GM19099 (cell line): ENCODE measurements around the gene PCSK2.

Experiments
- POLR2A ChIP-seq: IDR thresholded peaks from 3 replicates; pipeline ENCODE4 v1.6.1; 2011; ENCODE audit warnings: low read depth; ENCODE audit not compliant: insufficient read length; ENCODE audit errors: extremely low read depth

Gene PCSK2

DNA sequence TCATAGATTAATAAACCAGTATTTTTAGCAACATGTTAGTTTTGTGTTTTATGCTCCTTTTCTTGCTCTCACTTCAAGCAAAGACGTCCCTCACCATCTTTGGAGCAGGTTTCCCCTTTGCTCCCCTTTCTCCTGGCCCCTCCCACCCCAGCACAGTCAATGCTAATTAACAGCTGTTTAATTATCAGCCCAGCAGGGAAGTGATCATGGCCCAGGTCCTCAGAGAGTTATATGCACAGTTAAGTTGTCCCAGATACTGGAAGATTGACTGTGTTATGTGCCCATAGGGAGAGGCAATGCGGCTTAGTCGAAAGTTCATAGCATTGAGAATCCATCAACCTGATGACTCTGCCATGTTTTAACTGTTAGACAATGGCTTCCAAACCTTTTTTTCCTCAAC, 123.5 kb downstream of the PCSK2 start:
- no peak for TF ChIP-seq POLR2A

DNA sequence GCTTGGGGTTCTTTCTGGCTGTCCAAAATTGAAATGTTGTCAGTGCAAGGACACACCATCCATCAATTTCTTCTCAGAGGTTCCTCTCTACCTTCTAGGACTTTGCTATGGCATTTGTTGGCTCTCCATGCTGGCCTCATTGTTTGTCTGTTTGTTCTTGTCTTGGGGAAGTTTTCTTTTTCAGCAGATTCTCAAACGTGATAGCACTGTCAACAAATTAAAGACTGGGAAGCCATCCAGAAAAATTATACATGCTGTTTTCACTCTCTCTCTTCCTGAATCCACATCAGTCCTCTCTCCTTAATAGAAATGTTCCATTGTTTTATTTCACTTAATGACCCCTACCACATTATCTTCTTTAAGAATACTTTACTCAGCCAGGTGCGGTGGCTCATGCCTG, 130.4 kb downstream of the PCSK2 start:
- no peak for TF ChIP-seq POLR2A

DNA sequence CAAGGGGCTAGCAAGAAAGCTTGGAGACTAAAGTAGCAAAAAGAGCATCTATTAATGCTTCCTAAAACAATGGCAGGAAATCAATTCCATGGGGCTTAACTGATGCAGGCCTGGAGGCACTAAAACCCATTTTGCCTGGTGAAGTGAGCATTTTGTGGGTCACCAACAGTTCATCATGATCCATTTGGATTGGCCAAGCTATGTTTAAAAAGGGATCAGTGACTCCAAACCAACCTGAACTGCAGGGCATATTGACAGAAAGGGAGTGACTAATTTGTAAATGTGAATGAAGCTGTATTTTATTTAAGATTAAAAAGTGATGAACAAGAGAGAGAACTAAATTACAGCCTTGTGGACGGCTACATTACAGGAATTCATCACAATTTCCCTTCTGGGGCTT, 132.0 kb downstream of the PCSK2 start:
- no peak for TF ChIP-seq POLR2A

DNA sequence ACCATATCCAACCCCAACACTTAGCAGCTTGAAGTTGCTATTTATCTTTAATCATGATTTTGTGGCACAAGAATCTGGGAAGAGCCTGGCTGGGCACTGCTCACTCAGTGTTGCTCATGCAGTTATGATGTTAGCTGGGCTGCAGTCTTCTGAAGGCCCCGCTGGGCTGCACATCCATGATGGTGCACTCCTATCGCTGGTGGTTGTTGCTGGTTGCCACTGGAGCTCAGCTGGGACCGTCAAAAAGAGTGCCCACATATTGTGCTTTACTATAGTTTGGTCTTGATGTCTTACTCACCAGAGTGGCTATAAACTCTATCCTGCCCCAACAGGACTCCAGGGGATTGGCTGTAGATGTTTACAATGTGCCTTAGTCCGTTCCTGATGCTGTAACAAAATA, 137.8 kb downstream of the PCSK2 start:
- TF ChIP-seq POLR2A: no peak

DNA sequence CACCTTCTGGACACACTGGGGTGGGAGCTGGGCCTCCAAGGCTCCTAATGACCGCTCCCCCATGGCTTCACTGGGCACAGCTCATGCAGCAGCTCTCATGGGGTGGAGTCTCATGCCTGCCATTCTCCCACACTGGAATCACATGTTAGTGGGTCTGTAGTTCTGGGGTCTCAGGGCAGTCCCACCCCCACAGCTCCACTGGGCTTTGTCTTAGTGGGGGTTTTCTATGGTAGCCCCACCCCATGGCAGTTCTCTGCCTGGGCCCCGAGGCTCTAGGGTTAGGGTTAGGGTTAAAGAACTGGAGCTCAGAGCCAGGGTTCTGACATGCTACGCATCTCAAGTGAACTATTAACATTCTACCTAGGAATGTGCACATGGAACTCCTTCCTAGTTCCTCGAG, 139.0 kb downstream of the PCSK2 start:
- no peak for TF ChIP-seq POLR2A

DNA sequence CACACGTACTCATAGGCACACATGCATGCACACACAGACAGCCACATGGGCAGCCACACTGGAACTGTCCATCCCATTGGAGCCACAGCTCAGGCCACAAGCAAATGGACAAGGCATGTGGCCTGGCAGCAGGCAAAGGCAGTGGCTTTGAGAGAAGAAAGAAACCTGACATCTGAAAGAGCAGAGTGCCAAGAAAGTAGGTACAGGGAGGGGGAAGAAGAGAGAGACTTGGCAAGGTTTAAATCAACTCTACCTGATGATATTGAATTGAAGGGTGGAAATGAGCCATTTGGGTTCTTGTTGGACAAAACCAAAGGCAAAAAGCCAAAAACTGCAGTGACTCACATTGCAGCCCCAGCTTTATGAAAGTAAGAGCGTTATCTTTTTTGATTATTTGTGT, 142.7 kb downstream of the PCSK2 start:
- no peak for TF ChIP-seq POLR2A

DNA sequence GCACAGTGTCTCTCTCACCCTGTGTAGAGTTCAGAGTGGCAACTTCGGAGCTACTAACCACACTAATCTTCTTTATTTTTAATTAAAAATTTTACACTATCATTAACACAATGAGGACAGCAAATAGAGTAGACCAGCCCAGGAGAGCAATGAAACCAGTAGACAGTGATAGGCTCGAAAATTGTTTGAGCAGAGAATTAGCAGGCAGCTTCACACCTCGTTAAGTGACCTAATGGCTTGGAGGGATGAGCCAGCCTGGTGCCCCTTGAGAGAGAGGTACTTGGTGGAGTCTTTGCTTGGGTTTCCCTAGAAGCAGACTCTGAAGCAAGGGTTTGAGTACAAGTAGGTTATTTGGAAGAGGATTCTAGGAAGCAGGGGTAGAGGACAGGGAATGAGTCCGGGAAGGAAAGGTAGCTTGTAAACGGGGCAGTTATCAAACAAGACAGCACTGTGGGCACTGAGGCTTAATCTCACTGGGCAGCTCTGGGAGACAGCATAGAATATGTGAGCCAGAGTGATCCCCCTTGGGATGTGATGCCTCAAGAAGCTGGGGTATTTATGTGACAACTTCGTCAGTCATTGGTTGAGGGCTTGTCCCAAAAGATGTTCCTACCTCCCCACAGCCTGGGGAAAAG, 146.1 kb downstream of the PCSK2 start:
- no peak for TF ChIP-seq POLR2A

DNA sequence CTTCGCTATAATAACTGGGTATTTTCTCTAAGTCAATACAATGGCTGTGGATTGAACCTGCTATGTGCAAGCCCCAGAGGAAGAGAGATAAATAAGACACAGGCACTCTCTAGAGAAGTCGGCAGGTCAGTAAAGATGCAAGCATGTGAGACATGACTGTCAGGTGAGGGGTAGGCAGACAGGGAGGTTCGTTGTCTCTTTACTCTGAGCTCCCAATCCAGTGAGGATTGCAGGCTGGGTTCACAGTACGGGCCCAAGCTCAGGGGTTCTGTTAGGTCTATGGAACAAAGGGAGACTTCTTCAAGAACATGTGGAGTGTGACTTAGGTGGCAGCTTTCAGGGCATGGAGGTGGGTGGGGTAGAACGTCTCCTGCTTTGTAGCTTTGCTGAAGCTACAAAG, 147.2 kb downstream of the PCSK2 start:
- no peak for TF ChIP-seq POLR2A

DNA sequence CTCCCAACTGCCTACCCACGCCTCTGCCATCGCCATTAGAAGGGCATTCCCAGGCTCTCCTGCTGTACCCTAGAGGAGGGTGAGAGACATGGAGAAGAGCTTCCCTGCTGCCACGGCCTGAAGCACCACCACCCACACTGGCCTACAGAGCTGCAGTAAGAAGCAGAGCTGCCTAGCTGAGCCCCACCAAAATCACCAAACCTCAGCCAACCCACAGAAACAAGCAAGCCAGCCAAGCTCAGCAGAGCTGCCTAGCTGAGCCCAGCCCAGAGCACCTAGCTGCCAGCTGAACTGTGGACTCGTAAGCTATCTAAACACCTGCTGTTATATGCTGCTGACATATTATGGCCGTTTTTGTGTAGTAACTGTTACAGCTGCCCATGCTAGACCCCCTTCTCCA, 149.2 kb downstream of the PCSK2 start:
- TF ChIP-seq POLR2A: no peak

DNA sequence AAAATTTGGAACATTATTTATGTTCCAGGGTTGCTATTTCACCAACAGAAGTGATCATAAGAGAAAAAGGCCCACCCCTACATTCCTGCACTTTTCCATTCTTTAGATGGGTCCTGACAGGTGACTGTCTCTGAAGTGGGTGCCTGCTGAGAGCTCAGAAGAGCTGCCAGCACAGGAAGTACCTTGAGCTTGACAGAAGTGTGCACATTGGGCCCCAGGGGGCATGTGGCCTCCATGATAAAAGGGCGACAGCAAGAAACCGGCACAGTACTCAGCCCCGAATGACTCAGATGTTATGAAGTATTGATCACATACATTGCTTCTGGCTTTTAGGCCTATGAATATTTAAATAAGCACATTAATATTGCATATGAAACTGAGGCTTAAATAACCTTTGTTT, 150.4 kb downstream of the PCSK2 start:
- no peak for TF ChIP-seq POLR2A

DNA sequence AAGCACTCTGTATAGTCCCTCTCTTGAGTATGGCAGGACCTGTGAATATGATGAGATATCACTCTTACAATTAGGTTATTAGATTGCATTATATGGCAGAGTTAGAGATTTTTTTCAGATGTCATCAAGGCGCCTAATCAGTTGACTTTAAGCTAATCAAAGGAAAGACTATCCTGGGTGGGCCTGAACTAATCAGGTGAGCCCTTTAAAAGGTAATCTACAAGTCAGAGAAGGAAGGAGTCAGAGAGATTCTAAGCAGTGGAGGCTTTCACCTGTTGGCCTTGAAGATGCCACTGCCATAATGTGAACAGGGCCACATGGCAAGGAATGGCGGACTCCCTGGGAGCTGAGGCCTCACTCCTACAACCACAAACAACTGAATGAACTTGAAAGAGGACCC, 152.8 kb downstream of the PCSK2 start:
- no peak for TF ChIP-seq POLR2A

DNA sequence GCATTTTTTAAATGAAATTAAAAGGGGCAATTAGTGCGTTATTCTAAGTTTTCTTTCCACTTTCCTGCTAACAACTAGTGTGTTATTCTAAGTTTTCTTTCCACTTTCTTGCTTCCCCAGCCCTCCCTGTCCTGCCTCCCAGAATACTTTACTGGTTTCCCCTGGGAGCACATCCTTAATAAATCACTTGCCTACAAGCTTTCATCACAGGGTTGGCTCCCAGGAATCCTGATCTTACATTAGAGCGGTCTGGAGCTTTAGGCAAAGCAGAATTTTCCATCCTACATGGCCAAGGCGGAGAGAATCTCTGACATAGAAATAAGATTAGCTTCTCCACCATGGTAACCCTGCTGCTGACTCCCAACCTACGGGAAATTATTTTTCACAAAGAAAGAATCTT, 154.0 kb downstream of the PCSK2 start:
- TF ChIP-seq POLR2A: no peak

DNA sequence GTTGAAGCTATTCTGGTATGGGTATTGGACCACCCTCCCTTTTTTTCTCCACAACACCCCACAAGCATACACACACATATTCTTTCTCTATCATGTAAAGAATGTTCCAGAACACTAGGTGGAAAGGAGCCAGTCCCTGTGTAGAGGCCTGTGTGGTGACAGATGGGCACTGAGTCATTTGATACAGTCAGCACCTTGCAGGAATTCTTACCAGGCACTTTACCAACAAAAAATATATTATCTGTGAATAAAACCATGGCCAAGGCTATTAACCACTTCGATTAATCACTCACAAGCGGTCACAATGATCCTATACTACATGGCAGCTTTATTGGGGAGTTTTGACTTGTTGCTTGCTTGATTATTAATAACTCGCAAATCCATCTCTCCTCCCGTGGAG, 154.9 kb downstream of the PCSK2 start:
- TF ChIP-seq POLR2A: no peak

DNA sequence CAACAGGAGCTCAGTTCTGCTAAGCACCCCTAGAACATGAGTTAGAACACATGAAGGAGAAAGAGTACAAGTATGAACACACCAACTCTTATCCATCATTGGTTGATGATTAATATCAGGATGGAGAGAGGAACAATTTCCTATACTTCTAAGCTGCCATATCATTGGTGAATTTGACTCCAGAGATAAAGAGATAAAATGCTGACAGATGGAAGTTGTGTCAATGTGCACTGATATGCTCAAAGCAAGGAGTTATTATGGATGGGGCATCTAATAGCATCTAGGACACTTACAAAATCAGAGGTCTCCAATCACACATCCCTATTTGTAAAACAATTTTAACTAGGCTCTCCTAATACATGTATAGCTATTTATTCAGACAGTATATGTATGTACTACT, 159.0 kb downstream of the PCSK2 start:
- no peak for TF ChIP-seq POLR2A

DNA sequence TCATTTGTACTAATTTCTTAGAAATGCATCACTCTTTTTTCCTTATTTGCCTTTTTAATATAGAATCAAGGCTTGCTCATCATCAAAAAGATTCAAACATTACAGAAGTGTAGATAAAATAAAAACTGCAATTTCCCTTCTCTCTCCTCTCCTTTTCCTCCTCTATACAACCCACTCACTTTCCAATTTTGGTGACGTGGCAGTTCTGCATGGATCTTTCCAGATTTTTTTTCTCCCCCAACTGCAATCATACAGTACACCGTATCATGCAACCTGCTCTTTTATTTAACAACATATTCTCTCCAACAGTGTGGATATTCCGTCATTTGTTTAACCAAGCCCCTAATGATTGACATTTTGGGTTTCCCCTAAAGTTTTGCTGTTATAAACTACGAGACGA, 163.8 kb downstream of the PCSK2 start:
- no peak for TF ChIP-seq POLR2A

DNA sequence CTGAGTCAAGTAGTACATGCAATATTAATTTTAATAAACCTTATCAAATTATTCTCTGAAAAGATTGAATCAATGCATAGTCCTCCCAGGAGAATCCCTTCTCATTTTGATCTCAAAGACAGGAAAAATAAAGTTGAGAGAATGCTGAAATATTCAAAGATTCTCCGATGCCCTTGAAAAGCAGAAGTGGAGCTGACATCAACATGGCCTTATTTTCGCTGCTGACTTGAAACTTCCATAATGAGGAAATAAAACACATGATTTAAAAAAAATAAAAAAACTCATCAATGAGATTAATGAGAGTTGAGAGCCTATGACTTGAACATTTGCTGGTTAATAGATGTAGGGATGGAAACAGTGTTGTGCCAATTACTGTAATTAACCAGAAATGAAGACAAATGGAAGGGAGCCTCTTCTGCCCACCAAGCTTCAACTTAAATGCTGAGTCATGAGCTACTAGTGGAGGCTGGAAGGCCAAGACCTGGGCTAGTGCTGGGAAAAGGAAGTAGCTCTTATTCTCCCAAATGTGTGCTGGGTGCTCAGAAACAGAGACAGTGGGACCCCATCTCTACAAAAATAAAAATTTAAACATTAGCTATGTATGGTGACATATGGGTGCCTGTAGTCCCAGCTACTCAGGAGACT, 164.4 kb downstream of the PCSK2 start:
- TF ChIP-seq POLR2A: no peak

DNA sequence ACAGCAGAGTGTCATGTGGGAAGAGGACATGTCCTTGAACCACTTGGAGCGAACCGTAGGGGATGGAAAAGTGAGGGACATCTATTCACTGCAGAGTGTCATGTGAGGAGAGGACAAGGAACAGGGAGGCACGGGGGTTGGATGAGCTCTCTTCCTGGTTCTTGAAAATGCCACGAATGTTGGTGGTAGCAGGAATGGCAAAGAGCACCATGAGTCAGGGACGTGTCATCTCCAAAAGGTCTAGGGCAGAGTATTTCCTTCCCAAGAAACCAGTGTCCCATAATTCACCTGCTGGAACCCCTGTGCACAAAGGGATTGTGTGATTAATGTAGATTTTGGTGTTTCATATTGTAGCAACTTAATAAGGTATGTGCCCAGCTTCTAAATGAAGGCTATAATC, 167.6 kb downstream of the PCSK2 start:
- no peak for TF ChIP-seq POLR2A
